Tibial nerve (tissue), 4 donors: ENCODE measurements around the gene ADAMTS3. TPM values are rescaled to one million over a fixed set of nuclear protein-coding genes. Genes with fewer than 3 reads are reported as not detected.

Source experiments
- DNase-seq, 2 donors: peaks; one replicate each; pipeline ENCODE4 v3.0.0-alpha.2; 2019; ENCODE audit warnings: low spot score in 2 of 2
- H3K27ac ChIP-seq, 4 donors: fragments of 200-600 bp; sonication (generic) in 3 of 4; one replicate each; pipeline ENCODE4 v1.5.1; 2017 to 2019; ENCODE audit warnings: mild to moderate bottlenecking in 1 of 4
- H3K27me3 ChIP-seq, 2 donors: fragments of 200-600 bp; sonication (generic) in 1 of 2; one replicate each; pipeline versions ENCODE4 v1.5.1 to v1.6.0; 2017 to 2019
- H3K36me3 ChIP-seq, 3 donors: fragments of 200-600 bp; sonication (generic); one replicate each; pipeline ENCODE4 v1.5.1; 2018 to 2019
- H3K4me1 ChIP-seq, 4 donors: fragments of 200-600 bp; sonication (generic) in 3 of 4; one replicate each; pipeline ENCODE4 v1.5.1; 2017 to 2019
- H3K4me3 ChIP-seq, 4 donors: fragments of 200-600 bp; sonication (generic) in 3 of 4; one replicate each; pipeline ENCODE4 v1.5.1; 2017 to 2019; ENCODE audit warnings: mild to moderate bottlenecking in 1 of 4, moderate library complexity in 1 of 4
- H3K9me3 ChIP-seq, 4 donors: fragments of 200-600 bp; sonication (generic) in 3 of 4; one replicate each; pipeline ENCODE4 v1.5.1; 2017 to 2019
- CTCF ChIP-seq, 5 experiments: fragments of 200-600 bp in 3 of 5; fragments of 450-650 bp in 2 of 5; sonication (generic) in 3 of 5; IDR thresholded peaks; one replicate each; pipeline ENCODE4 v1.5.1; 2016 to 2019; ENCODE audit warnings: antibody characterized with exemption in 5 of 5, mild to moderate bottlenecking in 3 of 5, moderate library complexity in 2 of 5
- EP300 ChIP-seq, 2 donors: sonication (generic); formaldehyde crosslinking; IDR thresholded peaks; one replicate each; pipeline ENCODE4 v1.6.1; 2017; ENCODE audit warnings: antibody characterized with exemption in 2 of 2, mild to moderate bottlenecking in 1 of 2
- POLR2A ChIP-seq, 2 donors: fragments of 450-650 bp; IDR thresholded peaks; one replicate each; pipeline ENCODE4 v1.6.1; 2017; ENCODE audit warnings: antibody characterized with exemption in 2 of 2, mild to moderate bottlenecking in 2 of 2, moderate library complexity in 2 of 2
- WGBS, 2 donors: methylation state at CpG; one replicate each; pipeline ENCODE4 v1.1.5; 2018; 5-methylcytosine and 5-hydroxymethylcytosine counted together
- total RNA-seq, 4 donors: library from RNA; depleted of rRNA; stranded (reverse); fragments of >200 nt; gene quantifications; one replicate each; pipeline ENCODE4 v1.1.0, GENCODE V29; 2016

ADAMTS3 gene
- total RNA-seq, 4 donors from 2014 or later = 1.7 to 4.3 (median 2.4) TPM

GRCh38 chr4:72410158-72410557, 158.9 kb downstream of the ADAMTS3 start:
- DNase-seq = no peak
- 37 to 39% methylated on average over 3 of the region's 3 CpGs for WGBS, 2 donors
- H3K36me3 ChIP-seq = no peaks in the 10 kb centered on the region
- H3K27ac ChIP-seq = no peak overlapping the region
- TF ChIP-seq POLR2A (IDR thresholded peaks at IDR 0.05) (no peak), CTCF (IDR thresholded peaks at IDR 0.05) (no peak), EP300 (IDR thresholded peaks at IDR 0.05) (no peak)
- no peaks in the 10 kb centered on the region for H3K27me3 ChIP-seq
- no peaks in the 10 kb centered on the region for H3K9me3 ChIP-seq
- no peaks in the 10 kb centered on the region for H3K4me1 ChIP-seq
- H3K4me3 ChIP-seq = no peak overlapping the region

- H3K36me3 ChIP-seq = no peaks in the 10 kb centered on the region
- no peak for TF ChIP-seq CTCF (IDR thresholded peaks at IDR 0.05)
- no peak for TF ChIP-seq EP300 (IDR thresholded peaks at IDR 0.05)
- no peak for TF ChIP-seq POLR2A (IDR thresholded peaks at IDR 0.05)
- WGBS, 2 donors = 73 to 78% methylated on average over 4 of the region's 4 CpGs
- no peak overlapping the region for H3K27ac ChIP-seq
- no peak overlapping the region for H3K4me3 ChIP-seq
- no peak for DNase-seq
- H3K4me1 ChIP-seq = no peaks in the 10 kb centered on the region
- H3K9me3 ChIP-seq = no peaks in the 10 kb centered on the region
- no peaks in the 10 kb centered on the region for H3K27me3 ChIP-seq
Observed at GRCh38 chr4:72408568-72408967, 160.5 kb downstream of the ADAMTS3 start.

GRCh38 chr4:72405417-72405816, 163.6 kb downstream of the ADAMTS3 start:
- no peak for DNase-seq
- TF ChIP-seq CTCF (IDR thresholded peaks at IDR 0.05) (no peak), EP300 (IDR thresholded peaks at IDR 0.05) (no peak), POLR2A (IDR thresholded peaks at IDR 0.05) (no peak)
- Histone ChIP-seq H3K27me3 (no peaks in the 10 kb centered on the region), H3K9me3 (no peaks in the 10 kb centered on the region), H3K27ac (no peak overlapping the region), H3K4me3 (no peak overlapping the region), H3K4me1 (no peaks in the 10 kb centered on the region), H3K36me3 (no peaks in the 10 kb centered on the region)

- Histone ChIP-seq H3K36me3 (no peaks in the 10 kb centered on the region), H3K27me3 (no peaks in the 10 kb centered on the region), H3K4me3 (no peak overlapping the region), H3K4me1 (no peaks in the 10 kb centered on the region), H3K9me3 (no peaks in the 10 kb centered on the region), H3K27ac (no peak overlapping the region)
- TF ChIP-seq EP300 (IDR thresholded peaks at IDR 0.05) (no peak), POLR2A (IDR thresholded peaks at IDR 0.05) (no peak), CTCF (IDR thresholded peaks at IDR 0.05) (no peak)
- 89 to 91% methylated on average over 7 of the region's 7 CpGs for WGBS, 2 donors
- no peak for DNase-seq
Observed at GRCh38 chr4:72397314-72397713, 171.7 kb downstream of the ADAMTS3 start.

- Histone ChIP-seq H3K4me3 (no peak overlapping the region), H3K4me1 (no peaks in the 10 kb centered on the region), H3K9me3 (no peaks in the 10 kb centered on the region), H3K36me3 (no peaks in the 10 kb centered on the region), H3K27me3 (no peaks in the 10 kb centered on the region), H3K27ac (no peak overlapping the region)
- no peak for TF ChIP-seq EP300 (IDR thresholded peaks at IDR 0.05)
- no peak for TF ChIP-seq CTCF (IDR thresholded peaks at IDR 0.05)
- TF ChIP-seq POLR2A (IDR thresholded peaks at IDR 0.05) = no peak
- DNase-seq = no peak
- 40 to 61% methylated on average over 3 of the region's 3 CpGs for WGBS, 2 donors
Observed at GRCh38 chr4:72394012-72394663, 174.9 kb downstream of the ADAMTS3 start.
